GM12878 (cell line): ENCODE measurements around the gene WDR64.
"Not testable (repeated sequence)": the region's sequence is repeated elsewhere in the genome, so short reads cannot be mapped to it uniquely, and the experiment has no call there.

Experiments used
- ASH2L ChIP-seq: fragments of 300-600, 200-600 bp; sonication (generic); IDR thresholded peaks from 2 replicates; pipeline ENCODE4 v1.6.1; 2017; ENCODE audit warnings: low read depth, mild to moderate bottlenecking, borderline replicate concordance
- BCL11A ChIP-seq: IDR thresholded peaks from 2 replicates; pipeline ENCODE4 v1.6.1; 2011; ENCODE audit warnings: low read depth, low read length
- CREB1 ChIP-seq: IDR thresholded peaks from 2 replicates; pipeline ENCODE4 v1.6.1; 2012; ENCODE audit warnings: low read depth, mild to moderate bottlenecking, inconsistent platforms
- ETV6 ChIP-seq, 2 experiments: fragments of 450-650 bp in 1 of 2; IDR thresholded peaks in 1 of 2; conservative IDR thresholded peaks in 1 of 2; 2 replicates each; pipeline ENCODE4 v1.6.1; 2014; ENCODE audit warnings: antibody characterized with exemption in 1 of 2, borderline replicate concordance in 1 of 2, low read depth in 1 of 2, mild to moderate bottlenecking in 1 of 2, moderate library complexity in 1 of 2
- EZH2 ChIP-seq: IDR thresholded peaks from 2 replicates; pipeline ENCODE4 v1.6.1; 2012; ENCODE audit warnings: low read depth, mild to moderate bottlenecking, control low read depth, inconsistent platforms, low read length, borderline replicate concordance; ENCODE audit not compliant: control insufficient read depth
- GABPA ChIP-seq: IDR thresholded peaks from 2 replicates; pipeline ENCODE4 v1.6.1; 2014; ENCODE audit warnings: antibody characterized with exemption, low read depth, mild to moderate bottlenecking, inconsistent platforms
- HDGF ChIP-seq: fragments of 450-650 bp; IDR thresholded peaks from 2 replicates; pipeline ENCODE4 v1.6.1; 2016; ENCODE audit warnings: antibody characterized with exemption
- JUND ChIP-seq: IDR thresholded peaks from 2 replicates; pipeline ENCODE4 v1.6.1; 2012; ENCODE audit warnings: low read depth, mild to moderate bottlenecking, low read length, improper control_type of control experiment, moderate library complexity
- NR2C2 ChIP-seq: IDR thresholded peaks from 2 replicates; pipeline ENCODE4 v1.6.1; 2011; ENCODE audit warnings: borderline replicate concordance, low read depth; ENCODE audit not compliant: control insufficient read depth, insufficient read length
- NRF1 ChIP-seq: conservative IDR thresholded peaks from 2 replicates; pipeline ENCODE4 v1.6.1; 2011; ENCODE audit warnings: mild to moderate bottlenecking, low read depth, low read length, improper control_type of control experiment
- PKNOX1 ChIP-seq: fragments of 450-650 bp; IDR thresholded peaks from 2 replicates; pipeline ENCODE4 v1.6.1; 2016; ENCODE audit warnings: mild to moderate bottlenecking
- RAD21 ChIP-seq: IDR thresholded peaks from 2 replicates; pipeline ENCODE4 v1.6.1; 2011; ENCODE audit warnings: mild to moderate bottlenecking, low read depth, low read length, moderate library complexity; ENCODE audit not compliant: insufficient read depth
- RBBP5 ChIP-seq: fragments of 200-600 bp; sonication (generic); conservative IDR thresholded peaks from 2 replicates; pipeline ENCODE4 v1.6.1; 2016
- TF ChIP-seq, protein P1 (sequence below), 3 experiments: IDR thresholded peaks in 2 of 3; conservative IDR thresholded peaks in 1 of 3; 2 replicates each; pipeline ENCODE4 v1.5.1; 2011; ENCODE audit warnings: low read depth in 3 of 3, low read length in 3 of 3, mild to moderate bottlenecking in 3 of 3, control low read depth in 2 of 3, moderate library complexity in 2 of 3, inconsistent platforms in 1 of 3, mixed read lengths in 1 of 3; ENCODE audit not compliant: control insufficient read depth in 2 of 3, insufficient read depth in 1 of 3; ENCODE audit errors: extremely low read depth in 1 of 3

DNA sequence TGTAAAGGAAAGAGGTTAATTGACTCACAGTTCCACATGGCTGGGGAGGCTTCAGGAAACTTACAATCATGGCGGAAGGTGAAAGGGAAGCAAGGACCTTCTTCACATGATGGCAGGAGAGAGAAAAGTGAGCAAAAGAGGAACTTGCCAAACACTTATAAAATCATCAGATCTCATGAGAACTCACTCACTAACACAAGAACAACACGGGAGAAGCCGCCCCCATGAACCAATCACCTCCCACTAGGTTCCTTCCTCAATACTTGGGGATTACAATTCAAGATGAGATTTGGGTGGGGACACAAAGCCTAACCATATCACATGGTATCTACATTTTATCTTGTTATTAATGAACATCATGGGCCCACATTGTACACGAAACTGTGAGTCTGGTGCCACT, 51.7 kb downstream of the WDR64 start:
- TF ChIP-seq BCL11A; NRF1; PKNOX1; ETV6 (conservative IDR thresholded peaks at IDR 0.05 in 1 of 2, IDR thresholded peaks at IDR 0.05 in 1 of 2; ENCODE audit: borderline replicate concordance in 1 of 2, low read depth in 1 of 2); CREB1; EZH2; GABPA; ASH2L; RBBP5; HDGF; NR2C2; RAD21; JUND: not testable (repeated sequence)
- TF ChIP-seq, protein P1, sequence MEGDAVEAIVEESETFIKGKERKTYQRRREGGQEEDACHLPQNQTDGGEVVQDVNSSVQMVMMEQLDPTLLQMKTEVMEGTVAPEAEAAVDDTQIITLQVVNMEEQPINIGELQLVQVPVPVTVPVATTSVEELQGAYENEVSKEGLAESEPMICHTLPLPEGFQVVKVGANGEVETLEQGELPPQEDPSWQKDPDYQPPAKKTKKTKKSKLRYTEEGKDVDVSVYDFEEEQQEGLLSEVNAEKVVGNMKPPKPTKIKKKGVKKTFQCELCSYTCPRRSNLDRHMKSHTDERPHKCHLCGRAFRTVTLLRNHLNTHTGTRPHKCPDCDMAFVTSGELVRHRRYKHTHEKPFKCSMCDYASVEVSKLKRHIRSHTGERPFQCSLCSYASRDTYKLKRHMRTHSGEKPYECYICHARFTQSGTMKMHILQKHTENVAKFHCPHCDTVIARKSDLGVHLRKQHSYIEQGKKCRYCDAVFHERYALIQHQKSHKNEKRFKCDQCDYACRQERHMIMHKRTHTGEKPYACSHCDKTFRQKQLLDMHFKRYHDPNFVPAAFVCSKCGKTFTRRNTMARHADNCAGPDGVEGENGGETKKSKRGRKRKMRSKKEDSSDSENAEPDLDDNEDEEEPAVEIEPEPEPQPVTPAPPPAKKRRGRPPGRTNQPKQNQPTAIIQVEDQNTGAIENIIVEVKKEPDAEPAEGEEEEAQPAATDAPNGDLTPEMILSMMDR (IDR thresholded peaks at IDR 0.05 in 2 of 3, conservative IDR thresholded peaks at IDR 0.05 in 1 of 3; ENCODE audit: control insufficient read depth in 2 of 3, extremely low read depth in 1 of 3, insufficient read depth in 1 of 3, low read depth in 3 of 3, low read length in 3 of 3), result not testable (repeated sequence)
